Stimulated activated CD4-positive, alpha-beta T cell treated with anti-CD3 and anti-CD28 coated beads, Interleukin-12 subunit alpha, Interleukin-12 subunit beta, amount 100 ng/mL, for 24 hours (primary cell): ENCODE results near the gene EHBP1L1.

Source experiments
- DNase-seq, 2 experiments: peaks; one replicate each; pipeline ENCODE4 v3.0.0-alpha.2; 2020; ENCODE audit warnings: low read depth in 2 of 2

The EHBP1L1 gene

GRCh38 chr11:65575568-65576231 is at the start of gene EHBP1L1:
Gene EHBP1L1, plus strand, starts transcription at chr11:65576053. Its CDS starts 250 bp downstream, at chr11:65576303.
- DNase-seq, result peak; percentile 39 to 73

DNA sequence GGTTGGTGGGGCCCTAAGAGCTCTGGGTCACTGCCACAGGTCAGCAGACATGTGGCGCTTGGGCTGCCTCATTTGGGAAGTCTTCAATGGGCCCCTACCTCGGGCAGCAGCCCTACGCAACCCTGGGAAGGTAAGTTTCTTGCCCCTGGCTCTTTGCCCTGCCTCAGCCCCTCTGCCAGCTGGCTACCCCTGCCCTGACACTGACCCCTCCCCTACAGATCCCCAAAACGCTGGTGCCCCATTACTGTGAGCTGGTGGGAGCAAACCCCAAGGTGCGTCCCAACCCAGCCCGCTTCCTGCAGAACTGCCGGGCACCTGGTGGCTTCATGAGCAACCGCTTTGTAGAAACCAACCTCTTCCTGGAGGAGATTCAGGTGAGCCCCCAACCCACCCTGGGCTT is 49.1 kb upstream of the EHBP1L1 start:
- DNase-seq, result no peak

DNA sequence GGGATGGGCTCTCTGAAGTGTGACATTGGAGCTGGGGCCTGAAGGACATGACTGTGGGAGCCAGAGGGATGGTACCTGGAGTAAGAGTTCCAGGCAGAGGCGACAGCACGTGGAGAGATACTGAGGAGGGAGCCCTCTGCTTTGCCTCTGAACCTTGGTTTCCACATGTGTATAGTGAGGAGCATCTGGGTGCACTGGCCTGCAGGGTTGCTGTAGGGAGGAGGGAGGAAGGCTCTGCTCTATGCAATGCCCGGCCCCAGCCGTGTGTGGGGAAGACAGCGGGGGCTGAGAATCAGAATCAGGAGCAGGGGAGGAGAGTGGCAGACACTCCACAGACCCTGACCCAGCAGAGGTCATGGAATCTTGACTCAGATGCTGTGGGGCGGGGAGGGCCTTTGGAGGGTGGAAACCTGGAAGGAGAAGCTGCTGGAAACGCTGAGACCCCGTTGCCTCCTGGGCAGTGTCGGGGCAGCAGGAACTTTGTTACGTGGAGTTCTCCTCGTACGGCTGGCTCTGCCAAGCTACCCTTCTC is 47.0 kb upstream of the EHBP1L1 start:
- no peak for DNase-seq

DNA sequence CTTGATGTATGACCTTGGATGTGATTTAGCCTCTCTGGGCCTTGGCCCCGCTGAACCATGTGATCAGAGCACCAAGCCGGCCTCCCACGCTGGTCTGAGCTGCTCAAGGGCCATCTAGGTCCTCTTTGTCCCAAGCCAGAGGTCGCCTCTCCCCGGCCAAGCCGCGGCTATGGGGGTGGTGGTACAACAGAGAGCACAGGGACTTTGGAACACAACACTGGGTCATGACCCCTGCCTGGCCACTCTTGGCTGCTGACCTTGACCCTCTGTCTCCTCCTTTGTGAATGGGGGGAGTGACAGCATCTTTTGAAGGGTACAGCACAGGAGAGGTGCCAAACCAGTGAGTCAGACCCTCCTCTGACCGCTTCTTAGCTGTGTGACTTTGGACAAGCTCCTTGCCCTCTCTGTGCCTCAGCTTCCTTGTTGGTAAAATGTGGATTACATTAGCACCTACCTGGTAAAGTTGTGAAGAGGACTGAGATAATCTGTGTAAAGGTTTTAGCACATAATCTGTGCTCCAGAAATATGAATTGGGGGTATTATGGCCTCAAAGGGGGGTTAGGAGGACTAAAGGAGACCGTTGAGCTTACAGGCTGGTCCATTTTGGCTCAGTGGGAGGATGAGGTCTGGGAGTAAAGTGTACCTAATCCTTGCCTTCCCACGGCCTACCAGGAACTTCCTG is 46.2 kb upstream of the EHBP1L1 start:
- no peak for DNase-seq

DNA sequence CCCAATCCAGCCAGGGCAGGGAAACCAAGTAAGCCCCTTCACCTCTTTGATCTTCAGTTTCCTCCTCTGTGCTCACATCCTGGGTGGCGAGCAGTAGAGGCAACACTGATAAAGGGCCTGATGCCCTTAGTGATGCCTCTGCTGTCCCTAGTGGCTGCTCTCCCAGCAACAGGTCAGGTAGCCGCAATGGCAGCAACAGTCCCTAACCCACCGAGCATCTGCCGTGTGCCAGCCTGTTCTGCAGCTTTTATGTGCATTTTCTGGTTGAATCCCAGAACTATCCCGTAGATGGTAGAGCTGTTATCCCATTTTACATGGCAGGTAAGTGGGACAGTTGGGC is 45.7 kb upstream of the EHBP1L1 start:
- DNase-seq, result no peak

DNA sequence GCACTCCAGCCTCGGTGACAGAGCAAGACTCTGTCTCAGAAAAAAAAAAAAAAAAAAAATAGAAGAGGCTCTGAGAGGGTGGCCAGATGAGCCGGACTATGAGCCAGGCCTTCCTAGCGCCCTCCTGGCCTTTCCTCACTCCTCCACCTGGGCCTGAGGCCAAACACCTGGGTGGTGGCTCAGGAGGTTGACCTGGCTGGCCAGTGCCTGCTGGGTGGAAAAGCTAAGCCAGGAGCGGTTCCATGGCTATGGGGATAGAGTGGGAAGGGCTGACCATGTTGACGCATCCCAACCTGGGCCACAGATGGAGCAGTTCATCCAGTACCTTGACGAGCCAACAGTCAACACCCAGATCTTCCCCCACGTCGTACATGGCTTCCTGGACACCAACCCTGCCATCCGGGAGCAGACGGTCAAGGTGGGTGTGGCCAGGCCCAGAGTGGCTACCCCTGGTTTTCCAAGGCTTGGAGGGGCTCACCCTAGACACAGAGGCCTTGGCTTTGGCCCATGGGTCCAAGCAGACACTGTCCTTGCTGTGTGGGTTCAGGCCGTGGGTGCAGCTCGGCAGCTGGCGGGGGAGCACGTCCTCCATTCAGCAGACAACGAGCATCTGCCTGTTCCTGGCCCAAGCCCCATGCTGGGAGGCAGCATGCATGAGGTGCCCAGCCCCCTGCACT is 43.3 kb upstream of the EHBP1L1 start:
- no peak for DNase-seq

- no peak for DNase-seq
These were observed 40.8 kb upstream of the EHBP1L1 start for GRCh38 chr11:65535102-65535501.

GRCh38 chr11:65536412-65537295 is 39.2 kb upstream of the EHBP1L1 start:
- no peak for DNase-seq

DNA sequence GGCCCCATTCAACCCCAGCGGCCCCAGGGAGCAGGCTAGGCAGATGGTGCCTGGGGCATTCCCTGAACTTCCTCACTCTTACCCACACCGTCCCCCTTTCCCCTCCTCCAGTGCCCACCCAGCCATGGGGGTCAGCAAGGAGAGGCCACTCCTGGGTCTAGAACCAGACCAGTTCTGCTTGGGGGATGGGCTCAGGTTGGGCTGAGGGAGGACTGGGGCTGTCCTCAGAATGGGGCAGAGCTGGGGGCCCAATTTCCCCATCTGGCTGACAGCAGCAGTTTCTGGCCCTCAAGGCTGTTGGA is 38.6 kb upstream of the EHBP1L1 start:
- DNase-seq, result no peak

- no peak for DNase-seq
These were observed 38.1 kb upstream of the EHBP1L1 start for GRCh38 chr11:65537620-65538231.

GRCh38 chr11:65538232-65538914 is 37.5 kb upstream of the EHBP1L1 start:
- no peak for DNase-seq

- no peak for DNase-seq
These were observed 36.7 kb upstream of the EHBP1L1 start for GRCh38 chr11:65538915-65539743.

GRCh38 chr11:65539744-65540289 is 36.0 kb upstream of the EHBP1L1 start:
- DNase-seq, result no peak

GRCh38 chr11:65540290-65541092 is 35.4 kb upstream of the EHBP1L1 start:
- DNase-seq, result peak; percentile 75 to 86

DNA sequence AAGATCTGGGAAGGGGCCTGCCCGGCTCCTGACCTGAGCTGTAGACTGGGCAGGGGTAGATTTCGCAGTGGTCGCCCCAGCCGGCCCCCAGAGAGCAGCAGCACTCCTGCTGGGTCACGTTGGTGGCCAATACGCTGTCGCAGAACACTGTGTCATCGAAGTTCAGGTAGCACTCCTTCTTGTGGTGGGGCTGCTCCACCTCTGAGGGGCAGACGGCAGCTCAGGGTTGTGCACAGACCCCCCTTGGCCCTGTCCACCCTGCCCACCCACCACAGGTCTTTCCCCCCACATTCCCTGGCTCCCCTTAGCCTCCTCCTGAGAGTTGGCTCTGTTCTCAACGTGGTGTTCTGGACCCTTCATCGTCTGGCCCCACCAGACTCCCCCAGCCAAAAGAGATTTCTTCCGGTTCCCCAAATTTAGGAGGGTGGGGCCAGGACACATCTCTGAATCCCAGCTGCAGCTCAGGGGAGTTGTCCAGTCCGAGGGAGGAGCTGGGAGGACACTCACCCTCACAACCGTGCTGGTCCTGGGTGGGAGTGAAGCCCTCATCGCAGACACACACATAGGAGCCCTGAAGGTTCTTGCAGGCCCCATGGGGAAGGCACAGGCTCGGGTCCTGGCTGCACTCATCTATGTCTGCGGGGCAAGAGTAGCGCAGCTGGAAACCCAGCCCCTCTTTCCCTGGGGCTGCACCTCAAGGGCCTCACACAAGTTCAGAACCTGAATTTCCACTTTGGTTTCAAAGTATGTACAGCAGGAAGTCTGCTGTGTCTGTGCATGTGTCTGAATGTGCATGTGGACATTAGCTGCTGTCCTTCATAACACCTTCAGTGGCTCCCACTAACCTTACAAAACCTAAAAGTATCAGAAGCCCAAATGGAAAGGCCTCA is 34.5 kb upstream of the EHBP1L1 start:
- no peak for DNase-seq

DNA sequence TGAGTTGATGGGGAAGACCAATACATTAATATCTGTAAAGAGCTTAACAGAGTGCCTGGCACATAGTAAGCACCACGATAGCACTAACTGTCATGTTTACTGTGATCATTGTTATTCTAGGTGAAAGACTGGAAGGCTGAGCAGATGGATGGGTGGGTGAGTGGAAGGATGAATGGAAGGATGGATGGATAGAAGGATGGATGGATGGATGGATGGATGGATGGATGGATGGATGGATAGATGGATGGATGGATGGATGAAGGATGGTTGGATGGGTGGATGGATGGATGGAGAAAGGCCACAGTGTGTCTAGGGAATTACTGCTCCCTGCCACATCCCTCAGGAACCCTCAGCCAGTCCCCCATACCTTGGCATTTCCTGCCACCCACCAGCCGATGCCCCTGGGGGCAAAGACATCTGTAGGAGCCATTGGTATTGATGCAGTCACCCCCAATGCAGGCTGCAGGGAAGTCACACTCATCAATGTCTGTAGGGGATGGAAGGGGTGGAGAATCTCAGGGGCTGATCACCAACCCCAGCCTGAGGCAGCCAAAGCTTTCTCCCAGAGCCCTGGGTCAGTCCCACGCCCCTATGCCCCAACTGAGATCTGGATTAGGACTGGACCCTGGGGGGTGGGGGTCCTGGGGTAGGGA is 33.0 kb upstream of the EHBP1L1 start:
- DNase-seq, result no peak

- no peak for DNase-seq
These were observed 30.0 kb upstream of the EHBP1L1 start for GRCh38 chr11:65545853-65546216.
